ENCODE data around the gene DSCAM. TPM values are rescaled to one million over a fixed set of nuclear protein-coding genes. Genes with fewer than 3 reads are reported as not detected.

The DSCAM gene
- total and polyA plus RNA-seq, 5 donors, result under 0.01 TPM; not detected in 4

DNA sequence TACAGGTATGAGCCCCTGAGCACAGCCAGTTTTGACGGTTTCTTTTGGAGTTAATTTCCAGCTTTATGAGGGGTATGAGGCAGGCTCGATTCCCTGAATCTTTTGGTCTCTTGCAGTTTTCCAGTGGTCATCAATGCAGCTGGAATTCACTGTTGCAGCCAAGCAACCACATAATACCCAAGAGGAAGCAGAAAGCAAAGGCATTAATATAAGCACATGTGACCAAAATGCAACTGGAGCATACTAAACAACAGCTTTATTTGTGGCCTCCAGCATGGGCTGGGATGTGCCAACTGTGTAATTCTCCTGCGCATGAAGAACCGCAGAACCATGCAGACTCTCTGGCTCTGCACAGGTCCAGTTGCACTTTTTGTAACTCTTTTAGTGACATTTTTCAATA is 33.0 kb downstream of the DSCAM start:
- Histone ChIP-seq H3K27ac (ENCODE audit: low read length) (no peak overlapping the region), H3K4me1 (ENCODE audit: control insufficient read depth, insufficient read depth, low read length) (no peaks in the 10 kb centered on the region), H3K27me3 (ENCODE audit: control insufficient read depth, insufficient read depth) (no peaks in the 10 kb centered on the region), H3K9me3 (ENCODE audit: control insufficient read depth, low read length) (no peaks in the 10 kb centered on the region), H3K4me3 (ENCODE audit: low read length) (no peak overlapping the region)
- DNase-seq (no peak), ATAC-seq (no peak)
- 92% methylated on average over 4 of the region's 4 CpGs for WGBS
- intact Hi-C loops (cut with DNase I), result no loop called here

DNA sequence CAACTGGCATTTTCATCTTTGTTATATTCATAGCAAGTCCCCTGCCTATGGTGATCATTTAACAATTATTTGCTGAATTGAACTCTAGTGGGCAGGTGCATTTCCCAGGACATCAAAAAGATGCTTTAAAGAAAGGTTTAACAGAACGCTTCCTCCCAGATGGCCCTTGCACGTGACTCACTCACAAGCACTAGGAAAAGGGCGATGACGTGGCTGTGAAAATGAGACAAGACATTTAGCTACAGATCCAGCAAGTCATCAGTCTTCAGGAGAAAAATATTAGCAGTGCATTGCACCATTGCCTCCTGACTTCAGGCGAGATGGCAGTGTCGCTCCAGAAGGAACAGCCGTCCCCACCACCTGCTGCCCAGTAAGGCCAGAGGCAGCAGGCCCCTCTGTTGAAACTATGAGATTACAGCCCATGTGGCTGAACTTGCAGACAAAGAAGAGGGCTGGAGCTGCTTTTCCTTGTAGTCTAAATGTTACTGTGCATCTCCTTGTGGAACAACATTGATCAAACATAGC is 37.2 kb downstream of the DSCAM start:
- DNase-seq, result no peak
- Histone ChIP-seq H3K9me3 (ENCODE audit: control insufficient read depth, low read length) (no peaks in the 10 kb centered on the region), H3K27me3 (ENCODE audit: control insufficient read depth, insufficient read depth) (no peaks in the 10 kb centered on the region), H3K4me1 (ENCODE audit: control insufficient read depth, insufficient read depth, low read length) (no peaks in the 10 kb centered on the region), H3K27ac (ENCODE audit: low read length) (no peak overlapping the region), H3K4me3 (ENCODE audit: low read length) (no peak overlapping the region)
- ATAC-seq, result no peak
- intact Hi-C loops (cut with DNase I), result no loop called here
- WGBS, result 79% methylated on average over 7 of the region's 7 CpGs

DNA sequence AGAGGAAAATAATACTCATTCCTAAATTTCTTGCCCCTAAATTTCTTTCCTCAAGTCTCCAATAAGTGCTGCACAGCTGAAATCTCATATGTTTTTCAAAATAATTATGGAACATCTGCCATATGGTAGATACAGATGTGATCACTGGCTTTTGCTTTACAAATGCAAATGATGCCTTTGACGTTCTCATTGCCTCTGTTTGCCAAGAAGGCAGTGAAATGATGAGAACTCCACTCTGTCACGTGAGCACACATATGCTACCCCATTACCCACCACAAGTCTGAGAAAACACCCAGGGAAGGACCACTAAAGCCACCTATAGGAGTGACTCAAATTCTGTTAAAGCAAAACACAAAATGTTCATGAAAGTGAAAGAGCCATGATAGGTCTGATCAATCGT is 43.9 kb downstream of the DSCAM start:
- H3K9me3 ChIP-seq (ENCODE audit: control insufficient read depth, low read length), result peaks cover 3% of the 10 kb centered on the region
- intact Hi-C loops (cut with DNase I), result no loop called here
- no peaks in the 10 kb centered on the region for H3K27me3 ChIP-seq (ENCODE audit: control insufficient read depth, insufficient read depth)
- 68% methylated on average over 3 of the region's 3 CpGs for WGBS
- H3K27ac ChIP-seq (ENCODE audit: low read length), result no peak overlapping the region
- no peaks in the 10 kb centered on the region for H3K4me1 ChIP-seq (ENCODE audit: control insufficient read depth, insufficient read depth, low read length)
- DNase-seq, result no peak
- no peak for ATAC-seq
- H3K4me3 ChIP-seq (ENCODE audit: low read length), result no peak overlapping the region

DNA sequence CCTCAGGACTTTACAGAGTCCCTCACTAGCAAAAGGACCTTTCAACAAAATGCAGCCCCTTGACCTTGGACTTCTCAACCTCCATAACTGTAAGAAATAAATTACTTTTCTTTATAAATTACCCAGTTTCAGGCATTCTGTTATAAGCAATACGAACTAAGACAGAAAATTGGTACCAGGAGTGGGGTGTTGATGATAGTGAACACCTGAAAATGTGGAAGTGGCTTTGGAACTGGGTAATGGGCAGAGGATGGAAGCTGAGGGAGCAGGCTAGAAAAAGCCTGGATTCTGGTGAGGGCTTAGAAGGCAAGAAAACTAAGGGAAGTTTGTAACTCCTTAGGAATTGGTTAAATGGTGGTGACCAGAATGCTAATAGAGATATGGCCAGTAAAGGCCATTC is 46.8 kb downstream of the DSCAM start:
- ATAC-seq (no peak), DNase-seq (no peak)
- Histone ChIP-seq H3K4me3 (ENCODE audit: low read length) (no peak overlapping the region), H3K27me3 (ENCODE audit: control insufficient read depth, insufficient read depth) (no peaks in the 10 kb centered on the region), H3K9me3 (ENCODE audit: control insufficient read depth, low read length) (peaks cover 3% of the 10 kb centered on the region), H3K4me1 (ENCODE audit: control insufficient read depth, insufficient read depth, low read length) (no peaks in the 10 kb centered on the region), H3K27ac (ENCODE audit: low read length) (no peak overlapping the region)
- intact Hi-C loops (cut with DNase I), result no loop called here
- WGBS, result 77% methylated on average over 1 of the region's 1 CpG

- intact Hi-C loops (cut with DNase I), result no loop called here
- WGBS, result 82% methylated on average over 2 of the region's 2 CpGs
- no peak overlapping the region for H3K27ac ChIP-seq (ENCODE audit: low read length)
- DNase-seq (no peak), ATAC-seq (no peak)
- no peaks in the 10 kb centered on the region for H3K4me1 ChIP-seq (ENCODE audit: control insufficient read depth, insufficient read depth, low read length)
- H3K27me3 ChIP-seq (ENCODE audit: control insufficient read depth, insufficient read depth), result no peaks in the 10 kb centered on the region
- no peak overlapping the region for H3K4me3 ChIP-seq (ENCODE audit: low read length)
- H3K9me3 ChIP-seq (ENCODE audit: control insufficient read depth, low read length), result peaks cover 3% of the 10 kb centered on the region
Measured at GRCh38 chr21:40797891-40798290, 49.1 kb downstream of the DSCAM start.

DNA sequence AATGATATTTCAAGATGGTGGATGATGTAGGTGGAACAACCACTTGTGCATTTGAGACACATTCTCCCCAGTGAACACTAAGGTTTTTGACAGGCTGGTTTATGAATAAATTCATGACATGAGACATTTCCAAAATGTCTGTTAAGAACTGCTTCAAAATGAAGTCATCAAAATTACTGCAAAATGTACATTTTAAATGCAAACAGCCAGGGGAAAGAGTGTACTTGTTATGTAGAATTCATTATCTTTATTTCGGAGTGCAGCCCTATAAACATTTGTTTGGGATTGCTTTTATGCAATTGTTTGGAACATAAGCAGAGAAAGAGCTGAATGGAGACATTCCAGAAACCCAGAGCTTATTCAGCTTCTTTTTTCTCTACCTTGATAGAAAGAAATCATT is 49.5 kb downstream of the DSCAM start:
- H3K27ac ChIP-seq (ENCODE audit: low read length), result no peak overlapping the region
- H3K4me1 ChIP-seq (ENCODE audit: control insufficient read depth, insufficient read depth, low read length), result no peaks in the 10 kb centered on the region
- intact Hi-C loops (cut with DNase I), result no loop called here
- DNase-seq, result no peak
- H3K9me3 ChIP-seq (ENCODE audit: control insufficient read depth, low read length), result peaks cover 3% of the 10 kb centered on the region
- no peak overlapping the region for H3K4me3 ChIP-seq (ENCODE audit: low read length)
- ATAC-seq, result no peak
- H3K27me3 ChIP-seq (ENCODE audit: control insufficient read depth, insufficient read depth), result no peaks in the 10 kb centered on the region
- 78% methylated on average over 1 of the region's 1 CpG for WGBS

GRCh38 chr21:40796464-40796863 is 50.5 kb downstream of the DSCAM start:
- 62% methylated on average over 1 of the region's 1 CpG for WGBS
- ATAC-seq, result no peak
- intact Hi-C loops (cut with DNase I), result no loop called here
- Histone ChIP-seq H3K27me3 (ENCODE audit: control insufficient read depth, insufficient read depth) (no peaks in the 10 kb centered on the region), H3K27ac (ENCODE audit: low read length) (no peak overlapping the region), H3K9me3 (ENCODE audit: control insufficient read depth, low read length) (peaks cover 1% of the 10 kb centered on the region), H3K4me3 (ENCODE audit: low read length) (no peak overlapping the region), H3K4me1 (ENCODE audit: control insufficient read depth, insufficient read depth, low read length) (no peaks in the 10 kb centered on the region)
- no peak for DNase-seq

- ATAC-seq, result no peak
- DNase-seq, result no peak
- 63% methylated on average over 3 of the region's 3 CpGs for WGBS
- no peaks in the 10 kb centered on the region for H3K4me1 ChIP-seq (ENCODE audit: control insufficient read depth, insufficient read depth, low read length)
- H3K9me3 ChIP-seq (ENCODE audit: control insufficient read depth, low read length), result no peaks in the 10 kb centered on the region
- H3K4me3 ChIP-seq (ENCODE audit: low read length), result no peak overlapping the region
- H3K27ac ChIP-seq (ENCODE audit: low read length), result no peak overlapping the region
- intact Hi-C loops (cut with DNase I), result no loop called here
- H3K27me3 ChIP-seq (ENCODE audit: control insufficient read depth, insufficient read depth), result no peaks in the 10 kb centered on the region
Measured at GRCh38 chr21:40795313-40795712, 51.6 kb downstream of the DSCAM start.

DNA sequence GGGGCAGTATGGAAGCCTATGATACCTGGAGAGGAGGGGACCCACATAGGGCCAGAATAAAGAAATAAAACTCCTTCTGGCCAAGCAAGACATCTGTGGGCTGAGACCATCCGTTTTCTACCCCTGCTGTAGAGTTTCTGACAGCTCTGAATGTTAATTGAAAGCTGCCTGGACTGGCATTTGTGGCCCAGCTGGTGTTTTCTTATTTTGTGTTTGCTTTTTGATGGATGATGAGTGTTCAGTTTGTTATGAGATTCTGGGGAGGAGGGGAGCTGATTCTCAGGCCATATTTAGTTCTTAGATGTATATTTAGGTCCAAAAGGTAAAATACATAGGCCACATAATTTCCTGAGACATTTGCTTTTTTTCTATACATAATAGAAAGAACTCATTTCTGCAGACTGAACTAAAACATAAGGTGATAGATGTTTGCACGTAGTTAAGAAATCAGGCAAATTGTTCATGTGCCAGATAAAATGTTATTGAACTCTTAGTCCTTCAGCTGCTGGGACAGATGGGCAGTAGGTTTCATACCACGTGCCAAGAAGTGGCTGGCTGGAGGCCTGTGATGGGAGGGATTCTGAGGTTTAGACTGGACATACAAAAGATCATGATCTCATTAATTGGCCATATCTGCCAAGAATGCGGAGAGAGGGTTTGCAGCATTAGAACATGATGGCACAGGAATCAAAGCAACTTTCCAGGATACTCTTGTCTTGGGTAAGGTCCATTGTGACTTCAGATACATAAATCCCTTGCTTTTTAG is 54.1 kb downstream of the DSCAM start:
- H3K4me3 ChIP-seq (ENCODE audit: low read length), result no peak overlapping the region
- intact Hi-C loops (cut with DNase I), result no loop called here
- no peaks in the 10 kb centered on the region for H3K9me3 ChIP-seq (ENCODE audit: control insufficient read depth, low read length)
- H3K4me1 ChIP-seq (ENCODE audit: control insufficient read depth, insufficient read depth, low read length), result no peaks in the 10 kb centered on the region
- no peak overlapping the region for H3K27ac ChIP-seq (ENCODE audit: low read length)
- H3K27me3 ChIP-seq (ENCODE audit: control insufficient read depth, insufficient read depth), result no peaks in the 10 kb centered on the region
- 47% methylated on average over 4 of the region's 4 CpGs for WGBS
- DNase-seq (no peak), ATAC-seq (no peak)

GRCh38 chr21:40788635-40789034 is 58.3 kb downstream of the DSCAM start:
- H3K4me3 ChIP-seq (ENCODE audit: low read length), result no peak overlapping the region
- DNase-seq (no peak), ATAC-seq (no peak)
- H3K9me3 ChIP-seq (ENCODE audit: control insufficient read depth, low read length), result no peaks in the 10 kb centered on the region
- intact Hi-C loops (cut with DNase I), result no loop called here
- no peaks in the 10 kb centered on the region for H3K27me3 ChIP-seq (ENCODE audit: control insufficient read depth, insufficient read depth)
- WGBS, result 58% methylated on average over 3 of the region's 3 CpGs
- H3K4me1 ChIP-seq (ENCODE audit: control insufficient read depth, insufficient read depth, low read length), result no peaks in the 10 kb centered on the region
- no peak overlapping the region for H3K27ac ChIP-seq (ENCODE audit: low read length)

DNA sequence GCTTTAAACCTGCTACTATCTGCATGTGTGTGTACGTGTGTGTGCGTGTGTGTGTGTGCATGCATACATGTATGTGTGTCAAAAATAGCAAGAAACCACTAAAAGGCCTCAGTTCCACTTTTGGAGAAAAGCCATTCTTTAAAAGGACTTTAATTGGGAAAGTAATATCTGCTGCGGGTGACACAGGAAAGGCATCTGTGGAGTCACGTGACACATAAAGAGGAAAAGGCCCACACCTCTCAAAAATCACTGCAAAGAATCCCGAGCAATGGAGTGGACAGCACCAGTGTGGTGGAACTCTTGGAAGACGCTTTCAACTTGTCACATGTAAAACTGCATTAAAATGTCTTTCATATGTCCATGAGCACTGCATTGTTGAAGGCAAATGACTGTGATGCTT is 63.6 kb downstream of the DSCAM start:
- DNase-seq (no peak), ATAC-seq (no peak)
- intact Hi-C loops (cut with DNase I), result no loop called here
- no peak overlapping the region for H3K27ac ChIP-seq (ENCODE audit: low read length)
- 79% methylated on average over 6 of the region's 6 CpGs for WGBS
- no peaks in the 10 kb centered on the region for H3K9me3 ChIP-seq (ENCODE audit: control insufficient read depth, low read length)
- no peak overlapping the region for H3K4me3 ChIP-seq (ENCODE audit: low read length)
- H3K4me1 ChIP-seq (ENCODE audit: control insufficient read depth, insufficient read depth, low read length), result no peaks in the 10 kb centered on the region
- no peaks in the 10 kb centered on the region for H3K27me3 ChIP-seq (ENCODE audit: control insufficient read depth, insufficient read depth)

All from right cardiac atrium (tissue), 5 donors.